Measurements from ENCODE around the gene FANCI.

The FANCI gene

DNA sequence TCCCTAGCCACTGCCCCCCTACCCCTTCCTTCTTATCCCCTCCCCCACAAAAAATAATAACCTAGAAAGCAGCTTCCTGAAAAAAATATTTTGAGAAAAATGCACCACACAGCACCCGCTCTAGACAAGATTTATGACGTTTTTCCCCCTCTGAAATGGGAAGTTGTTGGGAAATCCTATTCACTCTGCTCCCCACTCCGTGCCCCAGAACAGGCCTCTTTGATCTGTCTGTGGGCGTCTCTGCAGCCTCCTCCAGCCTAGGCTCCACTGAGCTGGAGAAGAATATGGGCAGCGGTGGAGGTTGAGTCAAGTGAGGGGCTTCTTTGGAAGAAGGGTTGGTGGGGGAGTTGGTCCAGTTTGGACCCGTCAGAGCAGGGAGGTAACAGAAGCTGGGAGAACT is 119.4 kb downstream of the FANCI start:
- DNase-seq = no peak

DNA sequence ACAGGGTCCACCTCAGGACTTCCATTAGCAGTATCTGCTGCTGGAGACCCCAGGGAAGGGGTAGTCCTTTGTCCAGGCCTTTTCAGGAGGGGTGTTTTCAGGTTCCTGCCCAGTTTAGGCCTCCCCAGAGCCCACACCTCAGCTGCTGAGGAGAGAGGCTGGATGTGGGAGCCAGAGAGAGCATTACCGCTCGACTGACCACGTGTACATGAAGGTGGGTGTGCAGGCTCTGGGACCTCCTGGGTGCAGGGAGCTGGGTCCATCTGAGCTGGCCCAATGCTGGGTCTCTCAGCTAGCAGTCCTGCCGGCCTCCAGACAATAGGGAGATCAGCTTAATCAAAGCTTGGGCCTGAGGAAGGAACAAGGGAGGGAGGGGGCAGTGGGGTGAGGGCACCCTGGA is 120.0 kb downstream of the FANCI start:
- DNase-seq = no peak

DNA sequence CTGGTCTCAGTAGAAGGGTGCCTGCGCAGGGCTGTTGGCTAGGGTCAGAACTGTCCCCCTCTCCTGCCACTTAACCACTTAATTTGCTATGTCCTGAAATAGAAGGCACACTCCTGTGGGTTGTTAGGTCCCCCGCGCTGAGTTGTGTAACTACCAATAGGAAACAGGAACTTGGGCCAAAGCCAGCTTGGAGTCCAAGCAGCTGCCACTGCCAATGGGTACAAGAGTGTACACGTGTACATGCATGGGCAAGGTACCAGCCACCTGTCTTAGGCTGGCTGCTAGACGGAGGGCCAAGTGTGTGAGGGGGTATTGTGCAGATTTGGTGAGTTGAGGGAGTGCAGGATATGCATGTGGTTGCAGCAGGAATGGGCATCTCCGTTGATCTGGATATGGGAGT is 120.6 kb downstream of the FANCI start:
- peak; percentile 62 for DNase-seq

DNA sequence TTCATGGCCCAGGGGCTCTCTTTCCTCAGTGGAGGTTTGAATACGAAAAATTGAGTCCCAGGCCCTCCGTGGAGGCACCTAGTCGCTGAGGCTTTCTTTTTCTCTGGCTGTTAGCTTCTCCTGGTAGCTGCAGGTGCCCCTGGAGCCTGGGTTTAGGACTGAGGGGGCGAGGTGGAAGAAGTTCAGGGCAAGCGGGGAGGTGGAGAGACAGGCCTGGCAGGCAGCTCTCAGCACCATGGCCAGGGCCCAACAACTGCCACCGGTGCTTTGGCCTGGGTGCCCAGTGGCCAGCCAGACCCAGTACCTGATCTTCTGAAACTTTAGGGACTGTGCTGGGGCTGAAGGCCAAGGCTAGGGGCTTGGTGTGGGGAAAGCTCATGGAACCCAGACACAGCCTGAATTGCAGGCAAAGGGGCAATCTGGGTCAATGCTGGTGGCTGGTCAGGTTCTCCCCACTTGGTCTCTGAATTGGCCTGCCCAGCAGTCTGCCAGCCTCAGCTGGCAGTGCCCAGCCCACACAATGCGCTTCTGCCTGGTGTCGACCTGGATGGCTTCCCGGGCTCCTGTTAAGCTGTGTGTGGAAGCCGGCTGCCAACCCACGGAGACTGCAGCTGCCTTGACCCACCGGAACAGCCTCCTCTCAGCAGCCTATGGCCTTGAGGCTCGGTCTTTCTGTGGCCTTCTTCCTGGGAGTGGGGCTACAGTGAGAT is 121.1 kb downstream of the FANCI start:
- DNase-seq = no peak

DNA sequence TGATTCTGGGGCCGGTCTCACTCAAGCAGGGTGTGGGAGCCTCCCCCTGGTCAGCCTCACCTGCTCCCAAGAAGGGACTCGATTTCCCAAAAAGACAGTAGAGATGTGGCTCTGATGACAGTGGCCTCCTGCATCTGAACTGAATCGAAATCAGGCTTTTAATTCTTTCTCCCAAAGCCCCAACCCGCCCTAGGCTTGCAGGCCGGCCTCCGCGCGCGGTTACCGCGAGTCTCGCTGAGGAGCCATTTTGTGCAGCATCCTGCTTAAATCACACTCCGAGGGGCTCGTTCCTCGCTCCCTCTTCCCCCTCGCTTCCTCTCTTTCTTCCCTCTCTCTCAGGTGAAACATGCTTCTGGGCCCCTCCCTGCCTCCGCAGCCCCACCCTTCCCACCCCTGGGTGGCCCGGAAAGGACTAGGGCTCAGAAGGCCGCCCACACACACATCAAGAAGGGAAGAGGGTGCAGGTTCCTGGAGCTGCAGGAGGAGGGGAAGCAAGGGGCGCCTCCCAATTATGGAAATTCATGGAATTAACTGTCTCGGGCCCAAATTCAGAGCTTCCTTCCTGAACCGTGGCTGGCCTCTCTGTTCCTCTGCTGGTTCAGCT is 121.8 kb downstream of the FANCI start:
- no peak for DNase-seq

All from COR-L47 (cell line).